ENCODE results near the gene STK38.

Gene STK38

GRCh38 chr6:36563237-36563927 lies 16.1 kb upstream of the STK38 start:
- no peak for DNase-seq

DNA sequence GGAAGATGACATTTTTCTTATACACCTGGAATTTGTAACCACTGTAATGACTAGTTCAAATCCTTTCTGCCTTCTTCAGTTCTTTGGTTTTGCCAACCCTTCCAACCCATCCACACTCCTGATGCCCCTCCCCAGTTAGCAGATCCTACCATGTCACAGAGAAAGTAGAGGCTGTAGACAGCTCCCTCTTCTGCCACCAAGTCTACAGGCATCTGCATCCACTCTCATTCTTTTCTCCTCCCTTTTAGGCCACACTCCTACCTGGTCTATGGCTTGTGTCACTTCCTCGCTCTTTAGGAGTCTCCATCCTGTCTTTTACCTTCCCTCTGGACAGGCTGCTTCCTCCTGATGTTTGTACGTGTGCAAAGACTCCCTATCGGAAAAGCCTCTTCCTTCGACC lies 13.5 kb upstream of the STK38 start:
- DNase-seq = no peak

GRCh38 chr6:36559011-36559793 lies 11.9 kb upstream of the STK38 start:
- no peak for DNase-seq

GRCh38 chr6:36556281-36556680 lies 9.0 kb upstream of the STK38 start:
- DNase-seq = no peak

GRCh38 chr6:36555750-36556252 lies 8.5 kb upstream of the STK38 start:
- DNase-seq = no peak

- DNase-seq = no peak
Measured at GRCh38 chr6:36550473-36551000, 3.3 kb upstream of the STK38 start.

GRCh38 chr6:36548401-36548743 lies 1.1 kb upstream of the STK38 start:
- no peak for DNase-seq

DNA sequence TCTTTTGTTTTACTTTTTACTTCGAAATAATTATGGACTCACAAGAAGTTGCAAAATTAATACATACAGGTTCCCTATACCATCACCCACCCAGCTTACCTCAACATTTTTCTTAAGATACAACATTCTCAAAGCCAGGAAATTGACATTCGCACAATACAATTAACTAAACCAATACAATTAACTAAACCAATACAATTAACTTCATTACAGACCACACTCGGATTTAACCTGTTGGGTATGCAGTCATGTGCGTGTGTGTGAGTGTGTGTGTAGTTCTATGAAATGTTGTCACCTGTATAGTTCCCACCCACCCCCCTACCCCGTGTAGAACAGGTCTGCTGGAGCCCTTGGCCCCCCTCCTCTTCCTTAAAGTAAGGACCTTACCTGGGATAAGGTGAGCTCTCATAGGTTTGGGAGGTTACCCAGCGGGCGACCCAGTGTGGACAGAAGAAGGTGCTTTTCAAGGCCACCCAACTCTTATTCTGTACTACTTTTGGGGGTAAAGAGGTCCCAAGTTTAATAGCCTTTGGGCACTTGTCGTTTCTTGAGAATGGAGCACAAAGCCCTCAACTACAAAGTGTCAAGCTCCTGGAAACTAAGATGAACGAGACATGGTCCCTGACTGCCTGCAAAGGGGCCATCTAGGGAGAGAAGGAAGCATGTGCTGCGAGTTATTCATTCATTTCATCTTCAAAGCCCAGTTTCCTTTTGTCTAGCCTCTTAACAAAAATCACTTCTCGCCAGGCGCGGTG lies 544 bp upstream of the STK38 start:
- DNase-seq = no peak

- DNase-seq = peak; percentile 72
Measured at GRCh38 chr6:36546308-36546919, 865 bp downstream of the STK38 start.

DNA sequence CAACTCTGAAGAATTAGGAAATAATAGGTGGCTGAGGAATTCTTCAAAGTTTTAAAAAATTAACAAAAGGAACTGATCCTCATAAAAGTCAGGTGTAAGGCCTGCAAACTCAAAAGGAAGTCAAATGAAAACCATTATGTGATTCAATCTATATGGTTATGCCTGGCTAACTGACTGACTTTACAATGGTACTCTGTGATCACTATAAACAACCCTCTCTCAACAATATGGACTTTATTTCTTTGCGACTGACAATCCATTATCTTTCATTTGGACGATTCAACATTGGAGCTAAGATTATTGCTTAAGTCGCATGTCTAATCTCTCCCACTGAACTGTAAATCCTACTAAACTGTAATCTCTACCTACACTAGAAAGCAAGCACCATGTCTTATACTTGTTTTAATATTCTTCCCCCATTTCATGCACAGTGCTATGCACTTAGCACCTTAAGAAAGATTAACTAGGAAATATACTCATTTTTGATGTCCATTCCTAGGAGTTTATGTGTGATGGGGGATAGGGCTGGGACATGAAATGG lies 1.4 kb downstream of the STK38 start:
- no peak for DNase-seq

GRCh38 chr6:36544228-36544627 lies 3.1 kb downstream of the STK38 start:
- DNase-seq = peak; percentile 80

GRCh38 chr6:36542041-36542440 lies 5.2 kb downstream of the STK38 start:
- no peak for DNase-seq

DNA sequence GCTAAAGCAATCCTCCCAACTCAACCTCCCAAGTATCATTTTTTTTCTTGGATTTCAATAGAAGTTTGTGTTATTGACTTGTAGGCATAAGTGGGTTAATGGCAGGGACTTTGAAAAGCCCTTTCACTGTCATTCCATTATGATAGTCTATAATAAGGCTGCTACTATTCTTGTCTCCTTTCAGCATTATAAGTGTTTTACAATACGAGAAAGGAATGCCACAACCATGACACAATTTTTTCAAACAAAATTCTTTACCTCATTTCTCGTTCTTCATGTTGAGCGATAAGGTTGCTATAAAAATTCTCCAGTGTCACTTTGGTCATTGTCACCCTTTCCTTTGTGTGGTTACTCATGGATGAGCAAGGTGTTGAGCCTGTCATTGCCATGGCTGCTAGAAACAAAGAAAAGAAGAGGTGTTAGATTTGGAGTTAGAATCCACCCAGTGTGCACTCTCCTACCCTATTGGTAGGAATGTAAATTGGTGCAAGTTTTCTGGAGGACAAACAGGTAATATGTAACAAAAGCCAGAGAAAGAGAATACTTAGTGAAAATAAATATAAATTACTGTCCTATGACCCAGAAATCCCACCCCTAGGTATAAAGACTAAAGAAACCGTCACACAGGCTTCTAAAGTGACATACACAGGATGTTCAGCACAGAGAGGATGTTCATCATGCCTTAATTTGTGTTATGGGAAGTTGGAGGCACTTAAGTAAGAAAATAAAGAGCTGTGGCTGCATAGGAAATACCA lies 7.3 kb downstream of the STK38 start:
- DNase-seq = no peak

- no peak for DNase-seq
Measured at GRCh38 chr6:36536873-36537547, 10.3 kb downstream of the STK38 start.

DNA sequence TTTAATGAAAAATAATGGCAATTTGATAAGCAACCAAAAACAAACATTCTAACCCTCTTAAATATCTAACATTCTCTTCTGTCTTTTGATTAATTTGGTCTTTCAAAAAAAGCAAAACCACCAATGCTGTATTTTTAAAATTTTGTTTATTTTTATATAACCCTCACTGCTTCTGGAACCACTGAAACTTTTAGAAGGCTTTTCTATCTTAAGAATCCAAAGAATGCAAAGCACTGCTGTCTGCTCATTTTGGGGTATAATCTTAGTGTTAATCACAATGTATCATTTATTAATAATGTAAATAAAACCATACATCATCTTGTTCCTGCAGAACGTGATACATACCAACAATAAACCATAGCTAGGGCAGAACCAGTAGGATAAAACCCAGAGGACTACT lies 14.0 kb downstream of the STK38 start:
- DNase-seq = no peak

- no peak for DNase-seq
Measured at GRCh38 chr6:36526066-36526465, 21.2 kb downstream of the STK38 start.

DNA sequence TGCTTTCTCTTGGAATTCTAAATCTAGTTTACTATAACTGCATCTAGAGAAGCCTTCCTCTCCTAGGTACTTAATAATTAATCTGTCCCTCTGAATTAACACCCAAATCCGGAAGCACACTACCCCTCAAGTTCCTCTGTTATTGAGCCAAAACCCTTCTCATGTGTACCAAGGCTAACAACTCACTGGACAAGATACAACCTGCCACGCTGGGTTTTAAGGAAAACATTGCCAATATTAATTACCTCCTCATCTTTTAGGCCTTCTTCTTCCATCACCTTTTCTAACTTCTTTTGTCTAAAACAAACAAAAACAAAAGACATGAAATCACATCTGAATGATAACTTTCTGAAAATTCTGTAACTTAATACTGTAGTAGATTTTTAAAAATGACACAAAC lies 21.9 kb downstream of the STK38 start:
- DNase-seq = no peak

DNA sequence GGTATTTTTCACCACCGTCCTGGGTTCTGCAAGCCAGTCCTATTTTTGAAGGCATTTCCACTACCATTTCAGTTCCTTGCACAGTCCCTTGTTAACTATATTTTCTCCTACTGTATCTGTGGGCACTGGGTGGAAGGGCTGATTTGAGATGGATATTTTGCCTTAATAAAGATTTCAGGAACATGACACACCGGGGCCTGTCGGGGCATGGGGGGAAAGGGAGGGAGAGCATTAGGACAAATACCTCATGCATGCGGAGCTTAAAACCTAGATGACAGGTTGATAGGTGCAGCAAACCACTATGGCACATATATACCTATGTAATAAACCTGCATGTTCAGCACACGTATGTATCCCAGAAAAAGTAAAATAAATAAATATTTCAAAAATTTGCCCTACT lies 22.4 kb downstream of the STK38 start:
- DNase-seq = no peak

GRCh38 chr6:36523936-36524499 lies 23.3 kb downstream of the STK38 start:
- DNase-seq = no peak

GRCh38 chr6:36523451-36523850 lies 23.8 kb downstream of the STK38 start:
- DNase-seq = no peak

- no peak for DNase-seq
Measured at GRCh38 chr6:36519352-36519751, 27.9 kb downstream of the STK38 start.

Data from activated effector memory CD4-positive, alpha-beta T cell treated with anti-CD3 and anti-CD28 coated beads, Interleukin-2, amount 50 U/mL, for 16 hours (primary cell).